Mammary epithelial cell (primary cell): ENCODE results near the gene GTPBP1.

ENCODE experiments used
- EZH2 ChIP-seq: IDR thresholded peaks from 2 replicates; pipeline ENCODE4 v1.6.1; 2012; ENCODE audit warnings: low read length, inconsistent platforms, borderline replicate concordance
- TF ChIP-seq, protein P1 (sequence below), 2 donors: IDR thresholded peaks in 1 of 2; conservative IDR thresholded peaks in 1 of 2; 2 replicates each; pipeline ENCODE4 v1.5.1; 2011 to 2012; ENCODE audit warnings: inconsistent platforms in 2 of 2, low read length in 2 of 2, mild to moderate bottlenecking in 2 of 2, control low read depth in 1 of 2, low read depth in 1 of 2; ENCODE audit not compliant: insufficient read depth in 1 of 2; ENCODE audit errors: extremely low read depth in 1 of 2

DNA sequence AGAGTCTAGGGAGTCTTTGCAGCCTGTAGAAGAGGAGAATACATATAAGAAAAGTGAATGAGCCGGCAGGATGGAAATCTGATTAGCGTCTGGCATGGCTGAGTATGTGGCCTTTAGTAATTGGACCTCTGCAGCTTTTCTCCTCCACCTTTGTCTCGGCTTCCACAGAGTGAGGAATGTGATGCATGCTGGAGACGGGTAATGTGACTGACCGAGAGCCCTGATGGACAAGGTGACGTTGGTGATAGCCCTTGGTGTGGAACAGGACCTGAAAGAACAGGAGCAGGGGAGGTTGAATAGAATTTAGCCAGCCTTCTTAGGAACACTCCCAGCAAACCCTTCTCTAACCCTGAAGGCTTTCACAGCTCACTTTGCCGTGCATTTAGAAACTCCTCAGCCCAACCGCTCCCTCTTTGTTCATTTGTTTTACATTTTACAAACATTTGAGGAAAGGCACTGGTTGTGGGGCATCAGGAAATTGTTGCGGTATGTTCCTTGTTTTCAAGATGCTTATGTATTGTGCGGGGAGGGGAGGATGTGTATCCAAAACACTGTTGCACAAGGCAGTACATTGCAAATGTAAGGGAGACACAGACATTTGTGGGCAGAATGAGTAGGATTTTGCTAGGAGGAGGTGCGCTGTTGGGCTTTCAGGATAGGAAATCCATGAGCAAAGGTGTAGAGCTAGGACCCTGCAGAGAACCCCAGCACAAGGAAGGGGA, 6.9 kb downstream of the GTPBP1 start:
- TF ChIP-seq EZH2, result no peak
- TF ChIP-seq, protein P1, sequence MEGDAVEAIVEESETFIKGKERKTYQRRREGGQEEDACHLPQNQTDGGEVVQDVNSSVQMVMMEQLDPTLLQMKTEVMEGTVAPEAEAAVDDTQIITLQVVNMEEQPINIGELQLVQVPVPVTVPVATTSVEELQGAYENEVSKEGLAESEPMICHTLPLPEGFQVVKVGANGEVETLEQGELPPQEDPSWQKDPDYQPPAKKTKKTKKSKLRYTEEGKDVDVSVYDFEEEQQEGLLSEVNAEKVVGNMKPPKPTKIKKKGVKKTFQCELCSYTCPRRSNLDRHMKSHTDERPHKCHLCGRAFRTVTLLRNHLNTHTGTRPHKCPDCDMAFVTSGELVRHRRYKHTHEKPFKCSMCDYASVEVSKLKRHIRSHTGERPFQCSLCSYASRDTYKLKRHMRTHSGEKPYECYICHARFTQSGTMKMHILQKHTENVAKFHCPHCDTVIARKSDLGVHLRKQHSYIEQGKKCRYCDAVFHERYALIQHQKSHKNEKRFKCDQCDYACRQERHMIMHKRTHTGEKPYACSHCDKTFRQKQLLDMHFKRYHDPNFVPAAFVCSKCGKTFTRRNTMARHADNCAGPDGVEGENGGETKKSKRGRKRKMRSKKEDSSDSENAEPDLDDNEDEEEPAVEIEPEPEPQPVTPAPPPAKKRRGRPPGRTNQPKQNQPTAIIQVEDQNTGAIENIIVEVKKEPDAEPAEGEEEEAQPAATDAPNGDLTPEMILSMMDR (conservative IDR thresholded peaks at IDR 0.05 in 1 of 2, IDR thresholded peaks at IDR 0.05 in 1 of 2; ENCODE audit: extremely low read depth in 1 of 2, insufficient read depth in 1 of 2, low read depth in 1 of 2, low read length in 2 of 2), result no peak
